Lung (tissue), 12 donors: Measurements from ENCODE around the gene KCTD14. TPM values are rescaled to one million over a fixed set of nuclear protein-coding genes. Genes with fewer than 3 reads are reported as not detected.
A peak's percentile ranks its signal among the peaks of the same experiment; 100 is the strongest.
"Not testable (repeated sequence)": the region's sequence is repeated elsewhere in the genome, so short reads cannot be mapped to it uniquely, and the experiment has no call there.

Experiments used
- ATAC-seq: fragments of 200-7000 bp; cut with Tn5 transposase; one replicate; pipeline ENCODE4 v1.9.1; 2020; ENCODE audit warnings: moderate number of reproducible peaks; ENCODE audit not compliant: insufficient read depth, low FRiP score
- DNase-seq, 3 donors: peaks; one replicate each; pipeline ENCODE4 v3.0.0-alpha.2; 2013 to 2017
- H3K27ac ChIP-seq, 2 donors: one replicate each; pipeline ENCODE4 v1.5.1; 2013; ENCODE audit warnings: mild to moderate bottlenecking in 2 of 2, moderate library complexity in 2 of 2, control low read depth in 1 of 2, inconsistent platforms in 1 of 2, low read depth in 1 of 2, low read length in 1 of 2
- H3K27me3 ChIP-seq, 3 donors: one replicate each; pipeline ENCODE4 v1.5.1; 2013; ENCODE audit warnings: low read length in 2 of 3; ENCODE audit not compliant: control insufficient read depth in 3 of 3, insufficient read depth in 3 of 3
- H3K36me3 ChIP-seq, 4 donors: one replicate each; pipeline ENCODE4 v1.5.1; 2013; ENCODE audit warnings: low read length in 4 of 4, mild to moderate bottlenecking in 1 of 4, moderate library complexity in 1 of 4; ENCODE audit not compliant: control insufficient read depth in 4 of 4, insufficient read depth in 4 of 4
- H3K4me1 ChIP-seq, 5 donors: one replicate each; pipeline ENCODE4 v1.5.1; 2013; ENCODE audit warnings: low read length in 5 of 5, mild to moderate bottlenecking in 2 of 5, moderate library complexity in 1 of 5; ENCODE audit not compliant: control insufficient read depth in 5 of 5, insufficient read depth in 5 of 5
- H3K4me3 ChIP-seq: one replicate; pipeline ENCODE4 v1.5.1; 2013; ENCODE audit warnings: mild to moderate bottlenecking, control low read depth, moderate library complexity
- H3K9ac ChIP-seq, 2 donors: one replicate each; pipeline ENCODE4 v1.5.1; 2013; ENCODE audit warnings: low read length in 2 of 2, control low read depth in 1 of 2; ENCODE audit not compliant: insufficient read depth in 1 of 2
- H3K9me3 ChIP-seq, 4 donors: one replicate each; pipeline ENCODE4 v1.5.1; 2013; ENCODE audit warnings: low read length in 3 of 4, mild to moderate bottlenecking in 1 of 4, moderate library complexity in 1 of 4; ENCODE audit not compliant: control insufficient read depth in 4 of 4, insufficient read depth in 3 of 4
- WGBS, 2 donors: extraction: QIAGEN DNeasy Blood & Tissue Kit; methylation state at CpG; one replicate each; pipeline ENCODE4 v1.1.7; 2013; 5-methylcytosine and 5-hydroxymethylcytosine counted together
- polyA plus RNA-seq, 2 donors: library from polyadenylated mRNA; stranded (reverse); fragments of 200-250 nt; gene quantifications; one replicate each; pipeline ENCODE4 v1.2.1, GENCODE V29; 2013
- total RNA-seq, 2 donors: library from RNA; depleted of rRNA in 1 of 2; stranded (reverse); fragments of >200 nt in 1 of 2; gene quantifications; one replicate each; pipeline ENCODE4 v1.2.1, GENCODE V29; 2014 to 2021
- TF ChIP-seq, protein P1 (sequence below): IDR thresholded peaks from 2 replicates; pipeline ENCODE4 v1.5.1; 2012; ENCODE audit warnings: mild to moderate bottlenecking; ENCODE audit errors: control extremely low read depth, extremely low read depth
- donor health status: control.
- donor health status: control.
- donor health status: Bipolar disorder and iron deficiency.
- donor health status: healthy.
- donor health status: DM: yes; HTN: yes; CAD: no.

The KCTD14 gene
- total and polyA plus RNA-seq, 4 donors = 6.4 to 24.0 (median 18.0) TPM

DNA sequence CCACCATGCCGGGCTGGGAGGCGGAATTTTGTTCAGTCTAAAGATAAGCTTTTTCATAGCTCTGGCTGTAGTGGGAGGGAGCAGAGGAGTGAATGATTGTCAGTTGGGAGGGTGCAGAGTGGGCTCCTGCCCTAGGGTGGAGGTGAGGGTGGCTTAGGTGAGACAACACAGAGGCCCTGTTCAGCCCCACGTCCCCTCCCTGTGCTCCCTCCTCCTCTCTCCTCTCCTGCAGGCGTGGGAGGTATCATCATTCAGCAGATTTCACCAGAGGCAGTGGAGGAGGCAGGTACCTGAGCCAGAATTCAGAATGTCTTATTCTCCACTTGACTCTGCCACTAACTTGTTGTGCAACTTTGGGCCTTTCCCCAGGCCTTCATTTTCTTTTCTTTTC, 38.8 kb upstream of the KCTD14 start:
- DNase-seq = no peak
- H3K4me1 ChIP-seq = peaks cover 0 to 4% (median 0%) of the 10 kb centered on the region in 5 donors
- TF ChIP-seq, protein P1, sequence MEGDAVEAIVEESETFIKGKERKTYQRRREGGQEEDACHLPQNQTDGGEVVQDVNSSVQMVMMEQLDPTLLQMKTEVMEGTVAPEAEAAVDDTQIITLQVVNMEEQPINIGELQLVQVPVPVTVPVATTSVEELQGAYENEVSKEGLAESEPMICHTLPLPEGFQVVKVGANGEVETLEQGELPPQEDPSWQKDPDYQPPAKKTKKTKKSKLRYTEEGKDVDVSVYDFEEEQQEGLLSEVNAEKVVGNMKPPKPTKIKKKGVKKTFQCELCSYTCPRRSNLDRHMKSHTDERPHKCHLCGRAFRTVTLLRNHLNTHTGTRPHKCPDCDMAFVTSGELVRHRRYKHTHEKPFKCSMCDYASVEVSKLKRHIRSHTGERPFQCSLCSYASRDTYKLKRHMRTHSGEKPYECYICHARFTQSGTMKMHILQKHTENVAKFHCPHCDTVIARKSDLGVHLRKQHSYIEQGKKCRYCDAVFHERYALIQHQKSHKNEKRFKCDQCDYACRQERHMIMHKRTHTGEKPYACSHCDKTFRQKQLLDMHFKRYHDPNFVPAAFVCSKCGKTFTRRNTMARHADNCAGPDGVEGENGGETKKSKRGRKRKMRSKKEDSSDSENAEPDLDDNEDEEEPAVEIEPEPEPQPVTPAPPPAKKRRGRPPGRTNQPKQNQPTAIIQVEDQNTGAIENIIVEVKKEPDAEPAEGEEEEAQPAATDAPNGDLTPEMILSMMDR = no peak
- WGBS, 2 donors = 66 to 89% methylated on average over 4 of the region's 4 CpGs
- H3K9me3 ChIP-seq = peaks cover 0 to 2% (median 0%) of the 10 kb centered on the region in 4 donors
- no peaks in the 10 kb centered on the region for H3K36me3 ChIP-seq
- no peaks in the 10 kb centered on the region for H3K27me3 ChIP-seq
- H3K4me3 ChIP-seq = no peak overlapping the region
- H3K9ac ChIP-seq = no peak overlapping the region
- H3K27ac ChIP-seq = no peak overlapping the region
- peak; percentile 30 for ATAC-seq

DNA sequence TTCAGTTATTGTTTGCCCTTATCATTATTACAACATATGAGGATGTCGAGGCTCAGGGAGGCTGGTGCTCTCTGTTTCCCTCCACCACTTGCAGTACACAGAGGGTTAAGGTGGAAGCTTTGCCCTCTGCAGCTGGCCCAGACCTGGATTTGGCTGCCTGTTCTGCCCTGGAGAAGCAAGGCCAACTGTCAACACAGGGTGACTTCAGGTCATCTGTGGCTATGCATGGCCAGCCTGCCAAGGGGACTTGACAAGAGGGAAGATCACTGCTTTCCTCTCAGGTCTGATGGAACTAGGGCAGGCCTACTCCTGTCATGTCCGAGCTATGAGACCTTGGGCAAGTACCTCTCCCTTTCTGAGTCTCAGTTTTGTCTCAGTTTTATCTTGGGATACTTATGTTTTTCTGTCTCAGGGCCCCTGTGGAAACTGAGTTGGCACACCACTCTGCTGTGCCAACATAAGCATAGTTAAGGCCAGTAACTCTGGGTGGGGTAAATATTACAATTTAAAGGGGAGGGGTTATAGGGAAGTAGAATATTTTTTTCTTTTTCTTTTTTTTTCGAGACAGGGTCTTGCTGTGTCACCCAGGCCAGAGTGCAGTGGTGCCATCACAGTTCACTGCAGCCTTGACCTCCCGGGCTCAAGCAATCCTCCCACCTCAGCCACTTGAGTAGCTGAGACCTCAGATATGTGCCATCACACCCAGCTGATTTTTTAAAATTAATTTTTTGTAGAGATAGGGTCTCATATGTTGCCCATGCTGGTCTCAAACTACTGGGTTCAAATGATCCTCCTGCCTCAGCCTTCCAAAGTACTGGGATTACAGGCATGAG, 38.2 kb upstream of the KCTD14 start:
- TF ChIP-seq, protein P1 = no peak
- Histone ChIP-seq H3K27me3 (no peaks in the 10 kb centered on the region), H3K4me1 (peaks cover 0 to 4% (median 0%) of the 10 kb centered on the region in 5 donors), H3K9ac (no peak overlapping the region), H3K4me3 (no peak overlapping the region), H3K27ac (peak overlapping the region in 1 of 2 donors; percentile 70), H3K36me3 (no peaks in the 10 kb centered on the region), H3K9me3 (peaks cover 0 to 2% (median 0%) of the 10 kb centered on the region in 4 donors)
- DNase-seq (no peak), ATAC-seq (no peak)
- WGBS, 2 donors = 56 to 60% methylated on average over 4 of the region's 4 CpGs

DNA sequence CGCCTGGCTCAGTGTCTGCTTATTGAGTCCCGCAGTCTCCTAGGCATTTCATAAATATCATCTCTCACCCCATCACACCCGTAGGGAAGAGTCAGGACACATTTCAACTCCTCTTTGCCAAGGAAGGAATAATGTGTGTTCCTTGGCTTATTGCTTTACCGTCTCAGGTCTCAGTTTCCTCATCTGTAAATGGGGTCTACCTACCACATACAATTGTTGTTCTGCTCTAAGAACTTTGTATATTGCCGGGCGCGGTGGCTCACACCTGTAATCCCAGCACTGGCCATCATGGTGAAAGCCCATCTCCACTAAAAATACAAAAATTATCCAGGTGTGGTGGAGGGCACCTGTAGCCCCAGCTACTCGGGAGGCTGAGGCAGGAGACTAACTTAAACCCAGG, 37.5 kb upstream of the KCTD14 start:
- peaks cover 0 to 4% (median 0%) of the 10 kb centered on the region in 5 donors for H3K4me1 ChIP-seq
- no peaks in the 10 kb centered on the region for H3K27me3 ChIP-seq
- H3K27ac ChIP-seq = no peak overlapping the region
- peaks cover 0 to 2% (median 0%) of the 10 kb centered on the region in 4 donors for H3K9me3 ChIP-seq
- TF ChIP-seq, protein P1 = no peak
- ATAC-seq (no peak), DNase-seq (no peak)
- WGBS, 2 donors = 96 to 98% methylated on average over 8 of the region's 8 CpGs
- no peak overlapping the region for H3K4me3 ChIP-seq
- no peak overlapping the region for H3K9ac ChIP-seq
- no peaks in the 10 kb centered on the region for H3K36me3 ChIP-seq

DNA sequence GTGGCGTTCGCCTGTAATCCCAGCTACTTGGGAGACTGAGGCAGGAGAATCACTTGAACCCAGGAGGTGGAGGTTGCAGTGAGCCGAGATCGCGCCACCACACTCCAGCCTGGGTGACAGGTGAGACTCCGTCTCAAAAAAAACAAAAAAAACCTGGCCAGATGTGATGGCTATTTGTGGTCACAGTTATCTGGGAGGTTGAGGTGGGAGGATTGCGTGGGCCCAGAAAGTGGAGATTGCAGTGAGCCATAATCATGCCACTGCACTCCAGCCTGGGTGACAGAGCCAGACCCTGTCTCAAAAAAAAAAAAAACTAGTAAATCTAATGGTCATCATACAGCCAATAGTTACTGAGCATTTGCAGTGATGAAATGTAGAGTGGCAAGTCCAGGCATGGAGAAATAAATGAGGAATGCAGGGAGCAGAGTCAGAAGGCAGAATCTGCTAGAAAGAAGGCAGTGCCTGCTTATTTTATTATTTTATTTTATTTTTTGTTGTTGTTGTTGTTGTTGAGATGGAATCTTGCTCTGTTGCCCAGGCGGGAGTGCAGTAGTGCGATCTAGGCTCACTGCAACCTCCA, 36.8 kb upstream of the KCTD14 start:
- not testable (repeated sequence) for H3K4me1 ChIP-seq, DNase-seq, H3K9ac ChIP-seq, ATAC-seq, H3K4me3 ChIP-seq, H3K27me3 ChIP-seq, H3K9me3 ChIP-seq, H3K27ac ChIP-seq, H3K36me3 ChIP-seq
- 96 to 97% methylated on average over 9 of the region's 9 CpGs for WGBS, 2 donors
